ENCODE measurements around the gene HNRNPD. TPM values are rescaled to one million over a fixed set of nuclear protein-coding genes. Genes with fewer than 3 reads are reported as not detected.
A peak's percentile ranks its signal among the peaks of the same experiment; 100 is the strongest.

The HNRNPD gene
- total and polyA plus RNA-seq, 2 of the 13 experiments (the other 11 are each of a cell fraction or from before 2014, with no cell fraction given), result 64.0 to 69.7 TPM

DNA sequence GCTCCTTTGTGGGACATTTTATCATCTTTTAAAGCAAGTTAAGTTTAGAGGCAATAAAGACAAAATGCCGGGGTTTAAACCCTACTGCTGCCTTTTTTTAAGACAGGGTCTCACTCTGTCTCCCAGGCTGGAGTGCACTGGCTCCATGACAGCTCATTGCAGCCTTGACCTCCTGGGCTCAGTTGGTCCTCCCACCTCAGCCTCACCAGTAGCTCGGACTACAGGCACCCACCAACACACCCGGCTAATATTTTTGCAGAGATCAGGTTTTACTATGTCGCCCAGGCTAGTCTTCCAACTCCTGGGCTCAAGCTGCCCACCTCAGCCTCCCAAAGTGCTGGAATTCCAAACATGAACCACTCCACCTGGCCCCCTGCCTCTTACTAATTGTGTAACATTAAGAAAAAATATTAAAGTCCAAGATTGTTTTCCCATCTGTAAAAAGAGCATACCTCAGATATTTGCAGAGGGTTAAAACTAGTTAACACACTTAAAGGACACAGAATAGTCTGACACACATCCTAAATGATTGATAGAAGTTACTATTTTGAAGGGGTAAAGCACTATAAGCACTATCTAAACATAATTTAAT lies 9.8 kb downstream of the HNRNPD start:
- TF ChIP-seq CEBPB (IDR thresholded peaks at IDR 0.05; ENCODE audit: borderline replicate concordance, low read depth, low read length), result peak; percentile 35; the same call in 1 of the 2 replicates
- peak; percentile 18 for TF ChIP-seq RBM22 (optimal IDR thresholded peaks at IDR 0.05; ENCODE audit: low read length)
- TF ChIP-seq ZSCAN21 (CRISPR knock-in tag; IDR thresholded peaks at IDR 0.05; ENCODE audit: borderline replicate concordance), result no peak
- TF ChIP-seq EP300 (IDR thresholded peaks at IDR 0.05; ENCODE audit: low read depth in 2 of 2, low read length in 2 of 2), result 0 out of 4 replicates have a peak, but pooled peaks of 1 of the 2 experiments have one; percentile 5
- TF ChIP-seq EP300 (CRISPR knock-in tag; IDR thresholded peaks at IDR 0.05; ENCODE audit: borderline replicate concordance), result no peak
- no peak for TF ChIP-seq ZNF788 (CRISPR knock-in tag; IDR thresholded peaks at IDR 0.05; ENCODE audit: borderline replicate concordance)
- TF ChIP-seq, protein P1, sequence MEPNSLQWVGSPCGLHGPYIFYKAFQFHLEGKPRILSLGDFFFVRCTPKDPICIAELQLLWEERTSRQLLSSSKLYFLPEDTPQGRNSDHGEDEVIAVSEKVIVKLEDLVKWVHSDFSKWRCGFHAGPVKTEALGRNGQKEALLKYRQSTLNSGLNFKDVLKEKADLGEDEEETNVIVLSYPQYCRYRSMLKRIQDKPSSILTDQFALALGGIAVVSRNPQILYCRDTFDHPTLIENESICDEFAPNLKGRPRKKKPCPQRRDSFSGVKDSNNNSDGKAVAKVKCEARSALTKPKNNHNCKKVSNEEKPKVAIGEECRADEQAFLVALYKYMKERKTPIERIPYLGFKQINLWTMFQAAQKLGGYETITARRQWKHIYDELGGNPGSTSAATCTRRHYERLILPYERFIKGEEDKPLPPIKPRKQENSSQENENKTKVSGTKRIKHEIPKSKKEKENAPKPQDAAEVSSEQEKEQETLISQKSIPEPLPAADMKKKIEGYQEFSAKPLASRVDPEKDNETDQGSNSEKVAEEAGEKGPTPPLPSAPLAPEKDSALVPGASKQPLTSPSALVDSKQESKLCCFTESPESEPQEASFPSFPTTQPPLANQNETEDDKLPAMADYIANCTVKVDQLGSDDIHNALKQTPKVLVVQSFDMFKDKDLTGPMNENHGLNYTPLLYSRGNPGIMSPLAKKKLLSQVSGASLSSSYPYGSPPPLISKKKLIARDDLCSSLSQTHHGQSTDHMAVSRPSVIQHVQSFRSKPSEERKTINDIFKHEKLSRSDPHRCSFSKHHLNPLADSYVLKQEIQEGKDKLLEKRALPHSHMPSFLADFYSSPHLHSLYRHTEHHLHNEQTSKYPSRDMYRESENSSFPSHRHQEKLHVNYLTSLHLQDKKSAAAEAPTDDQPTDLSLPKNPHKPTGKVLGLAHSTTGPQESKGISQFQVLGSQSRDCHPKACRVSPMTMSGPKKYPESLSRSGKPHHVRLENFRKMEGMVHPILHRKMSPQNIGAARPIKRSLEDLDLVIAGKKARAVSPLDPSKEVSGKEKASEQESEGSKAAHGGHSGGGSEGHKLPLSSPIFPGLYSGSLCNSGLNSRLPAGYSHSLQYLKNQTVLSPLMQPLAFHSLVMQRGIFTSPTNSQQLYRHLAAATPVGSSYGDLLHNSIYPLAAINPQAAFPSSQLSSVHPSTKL (CRISPR knock-in tag; IDR thresholded peaks at IDR 0.05), result peak; percentile 13; the same call in 1 of the 2 replicates
- no peak for TF ChIP-seq RFX5 (IDR thresholded peaks at IDR 0.05; ENCODE audit: low read depth, low read length)
- peak; percentile 16; the same call in 1 of the 2 replicates for TF ChIP-seq HNF4A (CRISPR knock-in tag; IDR thresholded peaks at IDR 0.05)
- TF ChIP-seq ZNF33B (CRISPR knock-in tag; IDR thresholded peaks at IDR 0.05), result no peak
- TF ChIP-seq, protein P2, sequence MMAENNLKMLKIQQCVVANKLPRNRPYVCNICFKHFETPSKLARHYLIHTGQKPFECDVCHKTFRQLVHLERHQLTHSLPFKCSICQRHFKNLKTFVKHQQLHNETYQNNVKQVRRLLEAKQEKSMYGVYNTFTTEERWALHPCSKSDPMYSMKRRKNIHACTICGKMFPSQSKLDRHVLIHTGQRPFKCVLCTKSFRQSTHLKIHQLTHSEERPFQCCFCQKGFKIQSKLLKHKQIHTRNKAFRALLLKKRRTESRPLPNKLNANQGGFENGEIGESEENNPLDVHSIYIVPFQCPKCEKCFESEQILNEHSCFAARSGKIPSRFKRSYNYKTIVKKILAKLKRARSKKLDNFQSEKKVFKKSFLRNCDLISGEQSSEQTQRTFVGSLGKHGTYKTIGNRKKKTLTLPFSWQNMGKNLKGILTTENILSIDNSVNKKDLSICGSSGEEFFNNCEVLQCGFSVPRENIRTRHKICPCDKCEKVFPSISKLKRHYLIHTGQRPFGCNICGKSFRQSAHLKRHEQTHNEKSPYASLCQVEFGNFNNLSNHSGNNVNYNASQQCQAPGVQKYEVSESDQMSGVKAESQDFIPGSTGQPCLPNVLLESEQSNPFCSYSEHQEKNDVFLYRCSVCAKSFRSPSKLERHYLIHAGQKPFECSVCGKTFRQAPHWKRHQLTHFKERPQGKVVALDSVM (CRISPR knock-in tag; IDR thresholded peaks at IDR 0.05), result peak; percentile 80
- no peak for TF ChIP-seq GATAD2A (CRISPR knock-in tag; IDR thresholded peaks at IDR 0.05)
- TF ChIP-seq NONO (IDR thresholded peaks at IDR 0.05), result no peak
- TF ChIP-seq NONO (CRISPR knock-in tag; conservative IDR thresholded peaks at IDR 0.05), result no peak
- peak; percentile 61 for TF ChIP-seq CEBPG (CRISPR knock-in tag; IDR thresholded peaks at IDR 0.05)
- TF ChIP-seq ZIK1 (CRISPR knock-in tag; IDR thresholded peaks at IDR 0.05; ENCODE audit: borderline replicate concordance, low read depth), result no peak
- Histone ChIP-seq H4K20me1 (ENCODE audit: insufficient read depth, low read length) (peaks cover 98% of the 10 kb centered on the region), H3K9ac (ENCODE audit: insufficient read depth, low read depth, low read length) (no peak overlapping the region), H3K4me3 (replicated peaks in 1 of 3; ENCODE audit: insufficient read depth in 1 of 3, low read depth in 2 of 3, low read length in 3 of 3) (no peak overlapping the region), H3K9me3 (ENCODE audit: low read length) (no peaks in the 10 kb centered on the region), H3K79me2 (ENCODE audit: insufficient read depth, low read length) (peaks cover 99% of the 10 kb centered on the region), H2AFZ (ENCODE audit: low read length) (no peak overlapping the region), H3K4me2 (ENCODE audit: low read depth, low read length) (peak overlapping the region; percentile 33; the same call in 1 of the 2 replicates), H3K4me1 (ENCODE audit: insufficient read depth, low read length) (peaks cover 78% of the 10 kb centered on the region), H3K36me3 (replicated peaks in 1 of 2; ENCODE audit: control insufficient read depth in 1 of 2, insufficient read depth in 2 of 2, low read length in 2 of 2) (peaks cover 4 to 43% of the 10 kb centered on the region in 2 experiments), H3K27ac (ENCODE audit: extremely low read length, insufficient read depth, low read length) (no peak overlapping the region), H3K27me3 (ENCODE audit: control insufficient read depth in 1 of 2, insufficient read depth in 2 of 2, low read length in 2 of 2) (no peaks in the 10 kb centered on the region)
- ChIA-PET POLR2A (no interaction called here), CTCF (ENCODE audit: low intra/inter-chr PET ratio, low total read pairs) (no interaction called here)
- FAIRE-seq (no peak), ATAC-seq (peak; percentile 56), DNase-seq (ENCODE audit: low spot score) (no peak)
- in situ Hi-C loops (cut with HindIII; ENCODE audit: extremely low pct_ligation_motif_present, low pct_unique_long_range_greater_than_20kb), result no loop called here
- intact Hi-C loops (cut with micrococcal nuclease; ENCODE audit: unreplicated experiment), result loop anchor here (5.0 kb wide), 1 partner anchor 57 kb away; no protein-coding TSS in a partner anchor
- no TSS peak for BruUV-seq (replicated peaks)
- WGBS (ENCODE audit: low lambda C conversion rate), result 67% methylated on average over 4 of the region's 4 CpGs

Measured in HepG2 (cell line).